Measurements from ENCODE around the gene WWOX.
A peak's percentile ranks its signal among the peaks of the same experiment; 100 is the strongest.
"Not testable (repeated sequence)": the region's sequence is repeated elsewhere in the genome, so short reads cannot be mapped to it uniquely, and the experiment has no call there.

The WWOX gene

DNA sequence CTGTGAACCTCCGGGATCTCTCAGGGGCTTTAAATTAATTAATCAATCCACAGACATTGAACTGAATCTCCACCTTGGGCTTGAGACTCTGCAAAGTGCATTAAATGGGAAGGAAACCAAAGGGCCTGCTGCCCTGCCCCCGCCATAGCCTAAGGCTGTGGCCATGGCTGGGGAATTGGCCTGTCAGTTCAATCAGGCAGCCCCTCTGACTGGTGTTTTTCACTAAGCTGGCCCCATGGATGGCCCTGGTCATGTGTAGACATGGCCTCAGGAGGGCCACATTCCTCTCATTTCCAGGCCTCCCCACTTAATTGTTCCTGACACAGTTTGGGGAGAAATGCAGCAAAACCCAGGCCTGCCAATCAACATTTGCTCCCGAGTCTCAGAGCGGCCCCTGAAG, 499.8 kb downstream of the WWOX start:
- no peak for DNase-seq (ENCODE audit: low read depth in 2 of 2)
- no peak overlapping the region for H3K4me3 ChIP-seq (replicated peaks in 1 of 2; ENCODE audit: low read depth in 2 of 2, low read length in 2 of 2)
- TF ChIP-seq CTCF (IDR thresholded peaks at IDR 0.05; ENCODE audit: low read depth, low read length), result no peak

DNA sequence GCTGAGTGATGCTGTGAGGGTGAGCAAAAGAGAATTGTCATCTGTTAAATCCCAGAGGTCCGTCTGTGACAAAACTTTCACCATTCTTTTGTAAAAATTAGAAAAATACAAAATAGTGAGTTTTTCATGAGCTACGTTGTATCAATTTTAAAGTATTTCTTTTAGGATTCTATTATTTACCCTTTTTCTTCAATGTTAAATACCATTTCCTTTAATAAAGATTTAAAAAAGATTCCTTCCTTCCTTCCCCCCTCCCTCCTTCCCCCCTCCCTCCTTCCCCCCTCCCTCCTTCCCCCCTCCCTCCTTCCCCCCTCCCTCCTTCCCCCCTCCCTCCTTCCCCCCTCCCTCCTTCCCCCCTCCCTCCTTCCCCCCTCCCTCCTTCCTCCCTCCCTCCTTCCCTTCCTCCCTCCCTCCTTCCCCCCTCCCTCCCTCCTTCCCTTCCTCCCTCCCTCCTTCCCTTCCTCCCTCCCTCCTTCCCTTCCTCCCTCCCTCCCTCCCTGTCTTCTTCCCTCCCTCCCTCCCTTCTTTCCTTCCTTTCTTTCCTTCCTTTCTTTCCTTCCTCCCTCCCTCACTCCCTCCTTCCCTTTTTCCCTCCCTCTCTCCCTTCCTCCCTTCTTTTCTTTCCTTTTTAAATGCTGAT, 505.1 kb downstream of the WWOX start:
- DNase-seq (ENCODE audit: low read depth in 2 of 2); H3K4me3 ChIP-seq (replicated peaks in 1 of 2; ENCODE audit: low read depth in 2 of 2, low read length in 2 of 2): not testable (repeated sequence)

- no peak overlapping the region for H3K4me3 ChIP-seq (replicated peaks in 1 of 2; ENCODE audit: low read depth in 2 of 2, low read length in 2 of 2)
- DNase-seq (ENCODE audit: low read depth in 2 of 2), result no peak
- no peak for TF ChIP-seq CTCF (IDR thresholded peaks at IDR 0.05; ENCODE audit: low read depth, low read length)
Observed at GRCh38 chr16:78605548-78606101, 506.2 kb downstream of the WWOX start.

DNA sequence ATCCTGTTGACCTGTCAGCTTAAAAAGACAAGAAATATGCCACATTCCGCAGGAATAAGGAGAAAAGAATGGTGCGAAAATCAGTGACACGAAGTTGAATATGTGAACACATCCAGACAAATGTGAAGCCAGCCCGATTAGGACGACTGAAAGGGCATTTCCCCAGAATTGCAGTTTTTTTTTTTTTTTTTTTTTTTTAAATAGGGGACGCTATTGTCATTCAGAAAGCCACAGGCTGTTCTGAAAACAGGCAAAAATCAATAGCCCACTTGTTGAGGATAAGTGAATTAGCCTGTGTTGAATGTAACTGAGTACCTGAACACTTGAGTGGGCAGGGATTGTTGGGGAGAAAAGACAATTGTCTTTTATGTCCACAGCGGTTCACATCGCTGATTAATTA, 507.1 kb downstream of the WWOX start:
- TF ChIP-seq CTCF (IDR thresholded peaks at IDR 0.05; ENCODE audit: low read depth, low read length), result no peak
- H3K4me3 ChIP-seq (replicated peaks in 1 of 2; ENCODE audit: low read depth in 2 of 2, low read length in 2 of 2), result no peak overlapping the region
- no peak for DNase-seq (ENCODE audit: low read depth in 2 of 2)

DNA sequence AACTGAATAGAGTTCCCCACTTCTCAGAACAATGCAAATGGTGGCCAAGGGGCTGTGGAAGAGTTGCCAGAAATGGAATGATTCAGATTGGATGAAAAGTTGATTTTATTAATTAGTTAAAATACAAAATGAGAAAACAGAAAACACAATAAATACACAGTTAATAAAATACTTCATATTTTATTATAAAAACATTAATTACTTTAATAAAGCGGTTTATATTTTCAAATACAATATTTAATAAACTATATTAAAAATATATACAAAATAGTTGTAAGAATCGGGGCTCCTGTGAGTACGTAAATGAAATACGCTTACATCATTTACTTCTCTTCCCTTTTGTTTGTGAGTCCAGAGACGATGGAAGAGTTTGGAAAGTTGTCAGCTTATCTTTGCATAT, 507.6 kb downstream of the WWOX start:
- TF ChIP-seq CTCF (IDR thresholded peaks at IDR 0.05; ENCODE audit: low read depth, low read length), result no peak
- no peak overlapping the region for H3K4me3 ChIP-seq (replicated peaks in 1 of 2; ENCODE audit: low read depth in 2 of 2, low read length in 2 of 2)
- DNase-seq (ENCODE audit: low read depth in 2 of 2), result peak in 1 of 2 donors; percentile 9

- DNase-seq (ENCODE audit: low read depth in 2 of 2), result peak; percentile 19 to 50
- H3K4me3 ChIP-seq (replicated peaks in 1 of 2; ENCODE audit: low read depth in 2 of 2, low read length in 2 of 2), result no peak overlapping the region
- no peak for TF ChIP-seq CTCF (IDR thresholded peaks at IDR 0.05; ENCODE audit: low read depth, low read length)
Observed at GRCh38 chr16:78607465-78607864, 508.0 kb downstream of the WWOX start.

DNA sequence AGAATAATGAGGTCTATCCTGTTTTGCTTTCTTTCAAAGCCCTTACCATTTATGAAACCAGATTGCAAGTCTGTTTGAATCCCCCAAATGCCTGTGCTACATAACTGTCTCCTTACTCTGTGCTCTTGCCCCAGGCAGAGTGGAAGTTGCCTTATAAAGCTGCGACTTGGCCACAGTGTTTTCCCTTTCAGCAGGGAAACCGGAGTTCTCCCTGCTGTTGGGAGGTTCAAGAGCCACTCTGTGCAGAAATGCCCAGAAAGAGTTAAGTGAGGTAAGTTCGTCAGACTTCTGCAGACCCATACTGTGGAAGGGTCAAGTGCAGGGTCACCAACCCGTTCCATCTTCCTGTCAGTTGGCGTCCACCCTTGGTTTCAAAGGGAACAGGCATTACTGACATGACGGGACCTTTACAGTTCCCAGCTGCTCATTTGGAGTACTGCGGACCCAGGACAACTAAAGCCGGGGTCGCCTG, 508.9 kb downstream of the WWOX start:
- TF ChIP-seq CTCF (IDR thresholded peaks at IDR 0.05; ENCODE audit: low read depth, low read length), result no peak
- no peak for DNase-seq (ENCODE audit: low read depth in 2 of 2)
- no peak overlapping the region for H3K4me3 ChIP-seq (replicated peaks in 1 of 2; ENCODE audit: low read depth in 2 of 2, low read length in 2 of 2)
